Dermis blood vessel endothelial cell (primary cell): Measurements from ENCODE around the gene SOS1. TPM values are rescaled to one million over a fixed set of nuclear protein-coding genes. Genes with fewer than 3 reads are reported as not detected.

Source experiments
- DNase-seq: peaks from one replicate; pipeline ENCODE4 v3.0.0; 2010
- total RNA-seq: library from RNA; depleted of rRNA; stranded (reverse); fragments of >200 nt; gene quantifications from 2 replicates; pipeline ENCODE4 v1.2.3, GENCODE V29; 2014

SOS1 gene
- total RNA-seq, 1 donor from 2014 or later = 13.1 TPM

GRCh38 chr2:39022642-39023235 is 98.1 kb downstream of the SOS1 start:
- DNase-seq = no peak

- DNase-seq = no peak
Observed at GRCh38 chr2:39020383-39020782, 100.5 kb downstream of the SOS1 start.

GRCh38 chr2:39018638-39019037 is 102.2 kb downstream of the SOS1 start:
- peak; percentile 6 for DNase-seq

- DNase-seq = no peak
Observed at GRCh38 chr2:39017334-39017733, 103.5 kb downstream of the SOS1 start.

- no peak for DNase-seq
Observed at GRCh38 chr2:39015424-39015823, 105.4 kb downstream of the SOS1 start.

GRCh38 chr2:39013871-39014270 is 107.0 kb downstream of the SOS1 start:
- no peak for DNase-seq

GRCh38 chr2:39008665-39009064 is 112.2 kb downstream of the SOS1 start:
- DNase-seq = no peak

GRCh38 chr2:39007875-39008504 is 112.9 kb downstream of the SOS1 start:
- DNase-seq = no peak

GRCh38 chr2:39000552-39000951 is 120.3 kb downstream of the SOS1 start:
- no peak for DNase-seq

GRCh38 chr2:38997781-38998180 is 123.1 kb downstream of the SOS1 start:
- DNase-seq = peak; percentile 79

GRCh38 chr2:38991899-38992298 is 129.0 kb downstream of the SOS1 start:
- no peak for DNase-seq

GRCh38 chr2:38988716-38989115 is 132.1 kb downstream of the SOS1 start:
- no peak for DNase-seq

GRCh38 chr2:38982498-38982897 is 138.4 kb downstream of the SOS1 start:
- DNase-seq = no peak

GRCh38 chr2:38981670-38982357 is 139.0 kb downstream of the SOS1 start:
- DNase-seq = no peak

- DNase-seq = no peak
Observed at GRCh38 chr2:38981003-38981669, 139.7 kb downstream of the SOS1 start.

GRCh38 chr2:38978908-38979307 is 141.9 kb downstream of the SOS1 start:
- DNase-seq = no peak

GRCh38 chr2:38978296-38978903 is 142.5 kb downstream of the SOS1 start:
- DNase-seq = no peak

- DNase-seq = no peak
Observed at GRCh38 chr2:38977047-38977446, 143.8 kb downstream of the SOS1 start.

GRCh38 chr2:38975042-38975441 is 145.8 kb downstream of the SOS1 start:
- DNase-seq = no peak

- no peak for DNase-seq
Observed at GRCh38 chr2:38973266-38973665, 147.6 kb downstream of the SOS1 start.

GRCh38 chr2:38971377-38971776 is 149.5 kb downstream of the SOS1 start:
- no peak for DNase-seq

GRCh38 chr2:38968021-38968420 is 152.8 kb downstream of the SOS1 start:
- no peak for DNase-seq

GRCh38 chr2:38966678-38967077 is 154.2 kb downstream of the SOS1 start:
- peak; percentile 15 for DNase-seq
